ENCODE measurements around the gene ING4.
A peak's percentile ranks its signal among the peaks of the same experiment; 100 is the strongest.

ING4 gene

DNA sequence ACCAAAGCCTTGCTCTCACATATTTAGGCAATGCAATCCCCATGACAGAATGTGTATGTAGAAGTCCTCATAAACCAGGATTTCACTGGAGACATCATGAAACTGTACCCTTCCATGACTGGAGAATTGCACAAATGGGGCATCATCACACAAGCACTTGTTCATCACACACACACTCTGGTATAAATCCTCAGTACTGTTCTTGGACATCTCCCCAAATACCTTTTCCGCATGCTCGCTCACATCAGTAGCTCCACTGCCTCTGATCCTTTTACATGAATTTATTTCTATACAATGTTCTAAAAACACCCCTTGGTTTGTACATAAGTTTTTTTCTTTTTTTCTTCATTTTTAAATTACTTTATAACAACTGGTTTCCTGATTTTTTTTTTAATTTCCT lies 3.3 kb upstream of the ING4 start:
- TF ChIP-seq, protein P1, sequence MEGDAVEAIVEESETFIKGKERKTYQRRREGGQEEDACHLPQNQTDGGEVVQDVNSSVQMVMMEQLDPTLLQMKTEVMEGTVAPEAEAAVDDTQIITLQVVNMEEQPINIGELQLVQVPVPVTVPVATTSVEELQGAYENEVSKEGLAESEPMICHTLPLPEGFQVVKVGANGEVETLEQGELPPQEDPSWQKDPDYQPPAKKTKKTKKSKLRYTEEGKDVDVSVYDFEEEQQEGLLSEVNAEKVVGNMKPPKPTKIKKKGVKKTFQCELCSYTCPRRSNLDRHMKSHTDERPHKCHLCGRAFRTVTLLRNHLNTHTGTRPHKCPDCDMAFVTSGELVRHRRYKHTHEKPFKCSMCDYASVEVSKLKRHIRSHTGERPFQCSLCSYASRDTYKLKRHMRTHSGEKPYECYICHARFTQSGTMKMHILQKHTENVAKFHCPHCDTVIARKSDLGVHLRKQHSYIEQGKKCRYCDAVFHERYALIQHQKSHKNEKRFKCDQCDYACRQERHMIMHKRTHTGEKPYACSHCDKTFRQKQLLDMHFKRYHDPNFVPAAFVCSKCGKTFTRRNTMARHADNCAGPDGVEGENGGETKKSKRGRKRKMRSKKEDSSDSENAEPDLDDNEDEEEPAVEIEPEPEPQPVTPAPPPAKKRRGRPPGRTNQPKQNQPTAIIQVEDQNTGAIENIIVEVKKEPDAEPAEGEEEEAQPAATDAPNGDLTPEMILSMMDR (conservative IDR thresholded peaks at IDR 0.05; ENCODE audit: low read depth), result no peak
- no peak overlapping the region for H3K27ac ChIP-seq
- no peak for DNase-seq (ENCODE audit: low spot score)
- ChIA-PET POLR2A (ENCODE audit: low non-redundant PET) (interaction anchor here (0.7 kb wide), 1 partner anchor 11 kb away, joined by 4 read pairs; no protein-coding TSS in a partner anchor), CTCF (no interaction called here)

GRCh38 chr12:6664902-6665301 lies 2.0 kb upstream of the ING4 start:
- TF ChIP-seq, protein P1 (conservative IDR thresholded peaks at IDR 0.05; ENCODE audit: low read depth), result no peak
- H3K27ac ChIP-seq, result no peak overlapping the region
- ChIA-PET POLR2A (ENCODE audit: low non-redundant PET) (no interaction called here), CTCF (interaction anchor here (0.6 kb wide), 1 partner anchor 257 kb away, joined by 3 read pairs; no protein-coding TSS in a partner anchor)
- no peak for DNase-seq (ENCODE audit: low spot score)

DNA sequence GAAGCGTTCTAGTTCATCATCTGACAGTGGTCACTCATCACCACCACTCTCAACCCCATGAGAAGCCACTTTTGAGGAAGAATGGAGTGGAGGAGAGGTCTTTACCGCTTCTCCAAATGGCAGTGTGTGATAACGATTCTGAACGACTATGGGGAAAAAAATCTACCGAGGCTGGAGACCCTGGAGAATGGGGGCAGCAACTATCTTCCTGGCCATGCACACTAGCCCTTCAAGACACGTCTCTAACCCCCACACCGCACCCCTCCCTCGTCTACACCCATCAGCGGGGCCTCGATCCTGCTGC lies 365 bp downstream of the ING4 start:
- peak overlapping the region; percentile 69 for H3K27ac ChIP-seq
- POLR2A ChIA-PET (ENCODE audit: low non-redundant PET), result no interaction called here
- DNase-seq (ENCODE audit: low spot score), result peak; percentile 56
- CTCF ChIA-PET, result no interaction called here
- TF ChIP-seq, protein P1 (conservative IDR thresholded peaks at IDR 0.05; ENCODE audit: low read depth), result no peak

- CTCF ChIA-PET, result interaction anchor here (0.6 kb wide), 1 partner anchor 14 kb away, joined by 3 read pairs; no protein-coding TSS in a partner anchor
- POLR2A ChIA-PET (ENCODE audit: low non-redundant PET), result no interaction called here
These were observed 8.9 kb downstream of the ING4 start for GRCh38 chr12:6653987-6654386.

DNA sequence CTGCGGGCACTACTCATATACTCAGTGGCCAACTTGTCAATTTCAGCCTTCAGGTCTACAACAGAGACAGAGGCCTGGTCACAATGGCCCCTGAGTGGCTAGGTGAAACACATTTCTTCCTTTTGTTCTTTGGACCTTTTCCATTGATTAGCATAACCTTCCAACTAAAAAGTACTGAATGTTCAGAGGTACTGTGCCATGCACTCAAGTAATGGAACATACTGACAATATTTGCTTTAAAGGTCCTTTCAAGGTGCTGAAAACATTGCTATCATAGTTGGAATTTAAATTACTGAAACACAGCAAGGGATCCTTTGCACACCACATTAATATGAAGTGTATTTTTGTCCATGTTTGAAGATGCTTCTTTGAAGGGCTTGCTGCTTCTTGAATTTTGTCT lies 9.6 kb downstream of the ING4 start:
- POLR2A ChIA-PET (ENCODE audit: low non-redundant PET), result no interaction called here
- no peak overlapping the region for H3K27ac ChIP-seq
- CTCF ChIA-PET, result interaction anchor here (0.6 to 0.7 kb wide), 2 partner anchors 9 to 435 kb away, joined by 3 to 5 read pairs; no protein-coding TSS in a partner anchor
- TF ChIP-seq, protein P1 (conservative IDR thresholded peaks at IDR 0.05; ENCODE audit: low read depth), result no peak
- no peak for DNase-seq (ENCODE audit: low spot score)

More at GRCh38 chr12:6653987-6654386, 8.9 kb downstream of the ING4 start:
- no peak overlapping the region for H3K27ac ChIP-seq
- no peak for DNase-seq (ENCODE audit: low spot score)
- TF ChIP-seq, protein P1 (conservative IDR thresholded peaks at IDR 0.05; ENCODE audit: low read depth), result no peak

GRCh38 chr12:6652391-6652790 lies 10.5 kb downstream of the ING4 start:
- no peak for DNase-seq (ENCODE audit: low spot score)
- no peak overlapping the region for H3K27ac ChIP-seq
- ChIA-PET CTCF (interaction anchor here (0.6 to 0.7 kb wide), 2 partner anchors 17 to 183 kb away, joined by 4 read pairs; no protein-coding TSS in a partner anchor), POLR2A (ENCODE audit: low non-redundant PET) (no interaction called here)
- TF ChIP-seq, protein P1 (conservative IDR thresholded peaks at IDR 0.05; ENCODE audit: low read depth), result no peak

DNA sequence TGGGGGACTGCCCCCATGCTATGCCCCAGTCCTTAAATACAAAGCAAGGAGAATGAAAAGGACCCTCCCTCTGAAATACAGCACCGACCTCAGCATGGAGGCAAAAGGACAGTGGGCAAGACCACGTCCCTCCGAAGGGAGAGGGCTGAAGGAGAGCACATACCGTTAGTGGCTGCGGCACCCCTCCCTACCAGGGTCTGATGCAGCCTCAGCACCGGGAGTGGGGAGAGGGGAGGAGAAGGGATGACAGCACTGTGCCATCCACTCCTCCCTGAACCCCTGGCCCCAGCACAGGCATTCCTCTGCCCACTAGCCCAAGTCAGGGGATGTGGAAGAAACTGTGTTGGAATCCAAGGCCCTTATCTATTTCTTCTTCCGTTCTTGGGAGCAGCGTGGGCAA lies 12.1 kb downstream of the ING4 start:
- H3K27ac ChIP-seq, result no peak overlapping the region
- TF ChIP-seq, protein P1 (conservative IDR thresholded peaks at IDR 0.05; ENCODE audit: low read depth), result no peak
- no peak for DNase-seq (ENCODE audit: low spot score)
- ChIA-PET CTCF (no interaction called here), POLR2A (ENCODE audit: low non-redundant PET) (no interaction called here)

All from RWPE1 (cell line).